Measurements from ENCODE around the gene DCHS2. TPM values are rescaled to one million over a fixed set of nuclear protein-coding genes. Genes with fewer than 3 reads are reported as not detected.

The DCHS2 gene
- total RNA-seq, 2 donors from 2014 or later: 1.2 to 1.5 TPM

DNA sequence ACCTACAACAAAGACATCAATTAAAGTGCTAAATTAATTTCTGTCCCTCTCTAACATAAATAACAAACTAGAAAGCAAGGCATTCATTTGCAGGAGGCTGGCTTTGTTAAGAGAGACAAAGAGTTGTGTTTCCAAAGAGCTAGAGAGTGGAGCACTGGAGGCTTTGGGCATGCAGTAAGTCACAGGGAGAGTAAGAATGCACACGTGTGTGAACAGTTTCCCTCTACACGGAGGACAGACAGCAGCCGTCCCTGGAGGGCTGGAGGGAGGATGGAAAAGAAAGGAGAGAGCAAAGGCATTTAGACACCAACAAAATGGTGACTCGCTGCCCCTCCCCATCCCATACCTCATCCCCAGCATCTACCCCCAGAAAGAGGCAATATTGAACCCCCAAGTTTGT, 20.4 kb upstream of the DCHS2 start:
- TF ChIP-seq, protein P1, sequence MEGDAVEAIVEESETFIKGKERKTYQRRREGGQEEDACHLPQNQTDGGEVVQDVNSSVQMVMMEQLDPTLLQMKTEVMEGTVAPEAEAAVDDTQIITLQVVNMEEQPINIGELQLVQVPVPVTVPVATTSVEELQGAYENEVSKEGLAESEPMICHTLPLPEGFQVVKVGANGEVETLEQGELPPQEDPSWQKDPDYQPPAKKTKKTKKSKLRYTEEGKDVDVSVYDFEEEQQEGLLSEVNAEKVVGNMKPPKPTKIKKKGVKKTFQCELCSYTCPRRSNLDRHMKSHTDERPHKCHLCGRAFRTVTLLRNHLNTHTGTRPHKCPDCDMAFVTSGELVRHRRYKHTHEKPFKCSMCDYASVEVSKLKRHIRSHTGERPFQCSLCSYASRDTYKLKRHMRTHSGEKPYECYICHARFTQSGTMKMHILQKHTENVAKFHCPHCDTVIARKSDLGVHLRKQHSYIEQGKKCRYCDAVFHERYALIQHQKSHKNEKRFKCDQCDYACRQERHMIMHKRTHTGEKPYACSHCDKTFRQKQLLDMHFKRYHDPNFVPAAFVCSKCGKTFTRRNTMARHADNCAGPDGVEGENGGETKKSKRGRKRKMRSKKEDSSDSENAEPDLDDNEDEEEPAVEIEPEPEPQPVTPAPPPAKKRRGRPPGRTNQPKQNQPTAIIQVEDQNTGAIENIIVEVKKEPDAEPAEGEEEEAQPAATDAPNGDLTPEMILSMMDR (IDR thresholded peaks at IDR 0.05): no peak
- intact Hi-C loops (cut with DNase I): no loop called here
- Histone ChIP-seq H3K4me1 (no peaks in the 10 kb centered on the region), H3K27ac (no peak overlapping the region), H3K4me3 (no peak overlapping the region), H3K27me3 (no peaks in the 10 kb centered on the region), H3K36me3 (no peaks in the 10 kb centered on the region), H3K9me3 (no peaks in the 10 kb centered on the region), H3K9ac (ENCODE audit: low read depth in 2 of 2, low read length in 2 of 2) (no peak overlapping the region)
- no peak for DNase-seq

DNA sequence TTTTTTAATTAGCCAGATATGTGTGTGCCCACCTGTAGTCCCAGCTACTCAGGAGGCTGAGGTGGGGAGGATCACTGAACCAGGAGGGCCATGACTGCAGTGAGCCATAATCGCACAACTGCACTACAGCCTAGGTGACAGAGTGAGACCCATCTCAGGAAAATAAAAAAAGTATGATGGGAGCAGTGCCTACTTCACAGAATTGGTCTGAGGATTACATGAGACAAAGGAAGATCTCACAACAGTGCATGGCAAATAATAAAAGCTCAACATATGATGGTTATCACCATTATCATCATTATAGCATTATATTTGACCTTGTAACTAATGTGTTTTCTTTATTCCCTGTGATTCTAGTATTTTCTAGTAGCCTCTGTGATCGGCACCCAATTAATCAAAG, 19.9 kb upstream of the DCHS2 start:
- intact Hi-C loops (cut with DNase I): no loop called here
- no peaks in the 10 kb centered on the region for H3K4me1 ChIP-seq
- no peak overlapping the region for H3K27ac ChIP-seq
- no peak overlapping the region for H3K4me3 ChIP-seq
- H3K9me3 ChIP-seq: no peaks in the 10 kb centered on the region
- no peak overlapping the region for H3K9ac ChIP-seq (ENCODE audit: low read depth in 2 of 2, low read length in 2 of 2)
- H3K27me3 ChIP-seq: no peaks in the 10 kb centered on the region
- TF ChIP-seq, protein P1 (IDR thresholded peaks at IDR 0.05): no peak
- H3K36me3 ChIP-seq: no peaks in the 10 kb centered on the region
- no peak for DNase-seq

DNA sequence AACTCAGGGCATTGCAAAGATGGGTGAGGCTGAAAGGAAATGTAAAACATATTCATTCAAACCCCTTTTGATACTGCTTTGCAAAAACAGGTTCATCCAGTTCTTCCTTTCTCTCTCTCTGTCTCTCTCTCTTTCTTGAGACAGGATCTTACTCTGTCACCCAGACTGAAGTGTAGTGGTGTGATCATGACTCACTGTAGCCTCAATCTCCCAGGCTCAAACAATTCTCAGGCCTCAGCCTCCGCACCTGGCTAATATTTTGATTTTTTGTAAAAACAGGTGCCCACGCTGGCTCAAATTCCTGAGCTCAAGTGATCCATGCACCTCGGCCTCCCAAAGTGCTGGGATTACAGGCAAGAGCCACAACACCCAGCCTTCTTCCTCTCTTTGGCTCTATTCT, 15.6 kb upstream of the DCHS2 start:
- Histone ChIP-seq H3K4me3 (no peak overlapping the region), H3K9ac (ENCODE audit: low read depth in 2 of 2, low read length in 2 of 2) (no peak overlapping the region)

DNA sequence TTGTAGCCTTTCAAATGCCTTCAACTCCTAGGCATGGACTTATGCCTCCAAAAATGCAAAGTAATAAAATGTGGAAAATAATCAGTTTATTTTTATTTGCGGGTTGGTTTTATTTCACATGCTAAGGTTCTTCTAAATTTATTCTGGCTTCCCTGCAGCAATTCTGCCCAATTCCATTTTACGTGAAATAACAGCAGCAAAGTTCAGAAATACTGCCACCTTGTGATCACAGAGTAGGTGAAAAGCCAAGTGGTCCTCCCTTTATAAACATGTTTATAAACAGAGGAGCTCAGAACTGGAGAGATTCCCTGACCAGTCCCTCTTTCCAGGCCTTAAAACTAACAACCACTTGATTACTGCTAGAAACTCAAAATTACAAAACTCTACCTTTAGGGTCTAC, 14.7 kb upstream of the DCHS2 start:
- TF ChIP-seq, protein P1 (IDR thresholded peaks at IDR 0.05): no peak
- no peaks in the 10 kb centered on the region for H3K9me3 ChIP-seq
- no peaks in the 10 kb centered on the region for H3K36me3 ChIP-seq
- no peak overlapping the region for H3K4me3 ChIP-seq
- H3K27me3 ChIP-seq: no peaks in the 10 kb centered on the region
- no peak overlapping the region for H3K27ac ChIP-seq
- H3K9ac ChIP-seq (ENCODE audit: low read depth in 2 of 2, low read length in 2 of 2): no peak overlapping the region
- intact Hi-C loops (cut with DNase I): loop anchor here (5.0 to 10.0 kb wide), 2 partner anchors 104 to 171 kb away; no protein-coding TSS in a partner anchor
- DNase-seq: no peak
- no peaks in the 10 kb centered on the region for H3K4me1 ChIP-seq

More for the DNA sequence above, 15.6 kb upstream of the DCHS2 start:
- H3K36me3 ChIP-seq: no peaks in the 10 kb centered on the region
- H3K9me3 ChIP-seq: no peaks in the 10 kb centered on the region
- H3K4me1 ChIP-seq: no peaks in the 10 kb centered on the region
- H3K27ac ChIP-seq: no peak overlapping the region
- no peaks in the 10 kb centered on the region for H3K27me3 ChIP-seq
- TF ChIP-seq, protein P1 (IDR thresholded peaks at IDR 0.05): no peak
- no peak for DNase-seq
- intact Hi-C loops (cut with DNase I): loop anchor here (5.0 to 10.0 kb wide), 2 partner anchors 105 to 172 kb away; no protein-coding TSS in a partner anchor

DNA sequence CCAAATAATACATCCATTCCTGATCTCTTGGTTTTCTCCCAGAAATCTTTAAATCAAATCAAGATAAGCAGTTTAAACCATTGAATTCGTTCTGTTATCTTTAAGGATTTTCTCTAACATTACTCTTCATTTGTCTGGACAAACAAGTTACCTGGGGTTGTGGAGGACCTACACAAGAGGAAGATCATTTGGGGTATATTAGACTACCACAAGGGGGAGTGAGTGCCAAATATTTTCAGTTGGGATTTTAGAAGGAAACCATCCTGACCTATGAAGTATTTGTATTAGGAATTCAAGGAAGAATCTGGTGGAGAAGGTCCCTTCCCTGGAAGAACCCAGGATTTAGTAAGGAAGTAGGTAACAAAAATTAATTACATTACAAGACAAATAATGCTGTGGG, 12.0 kb upstream of the DCHS2 start:
- Histone ChIP-seq H3K4me3 (no peak overlapping the region), H3K36me3 (no peaks in the 10 kb centered on the region), H3K4me1 (no peaks in the 10 kb centered on the region), H3K27ac (no peak overlapping the region), H3K27me3 (no peaks in the 10 kb centered on the region), H3K9me3 (no peaks in the 10 kb centered on the region), H3K9ac (ENCODE audit: low read depth in 2 of 2, low read length in 2 of 2) (no peak overlapping the region)
- TF ChIP-seq, protein P1 (IDR thresholded peaks at IDR 0.05): peak; percentile 15
- no peak for DNase-seq
- intact Hi-C loops (cut with DNase I): loop anchor here (10.0 kb wide), 1 partner anchor 169 kb away; no protein-coding TSS in a partner anchor
